ENCODE results near the gene TCHHL1.

The TCHHL1 gene

GRCh38 chr1:152089014-152089674 lies at the start of gene TCHHL1:
Gene TCHHL1 (minus strand): TSS chr1:152089064. CDS start chr1:152088143, 921 bp downstream.
- DNase-seq (ENCODE audit: low read depth), result no peak

- DNase-seq (ENCODE audit: low read depth), result no peak
Observed at GRCh38 chr1:152137215-152137614, 48.4 kb upstream of the TCHHL1 start.

- no peak for DNase-seq (ENCODE audit: low read depth)
Observed at GRCh38 chr1:152130186-152130585, 41.3 kb upstream of the TCHHL1 start.

GRCh38 chr1:152127673-152128072 lies 38.8 kb upstream of the TCHHL1 start:
- DNase-seq (ENCODE audit: low read depth), result no peak

- no peak for DNase-seq (ENCODE audit: low read depth)
Observed at GRCh38 chr1:152125834-152126443, 37.1 kb upstream of the TCHHL1 start.

- DNase-seq (ENCODE audit: low read depth), result no peak
Observed at GRCh38 chr1:152118915-152119314, 30.1 kb upstream of the TCHHL1 start.

- no peak for DNase-seq (ENCODE audit: low read depth)
Observed at GRCh38 chr1:152115344-152115743, 26.5 kb upstream of the TCHHL1 start, which contains the start of gene TCHH. Gene TCHH (minus strand): TSS chr1:152115444. CDS start chr1:152114080, 1,364 bp downstream.

- no peak for DNase-seq (ENCODE audit: low read depth)
Observed at GRCh38 chr1:152112885-152113432, 24.1 kb upstream of the TCHHL1 start.

- no peak for DNase-seq (ENCODE audit: low read depth)
Observed at GRCh38 chr1:152112101-152112884, 23.4 kb upstream of the TCHHL1 start.

- DNase-seq (ENCODE audit: low read depth), result no peak
Observed at GRCh38 chr1:152111515-152111968, 22.7 kb upstream of the TCHHL1 start.

- DNase-seq (ENCODE audit: low read depth), result no peak
Observed at GRCh38 chr1:152110860-152111514, 22.1 kb upstream of the TCHHL1 start.

- no peak for DNase-seq (ENCODE audit: low read depth)
Observed at GRCh38 chr1:152110365-152110859, 21.5 kb upstream of the TCHHL1 start.

GRCh38 chr1:152109998-152110294 lies 21.1 kb upstream of the TCHHL1 start:
- no peak for DNase-seq (ENCODE audit: low read depth)

- DNase-seq (ENCODE audit: low read depth), result no peak
Observed at GRCh38 chr1:152109231-152109997, 20.6 kb upstream of the TCHHL1 start.

- DNase-seq (ENCODE audit: low read depth), result no peak
Observed at GRCh38 chr1:152108882-152109222, 20.0 kb upstream of the TCHHL1 start.

- no peak for DNase-seq (ENCODE audit: low read depth)
Observed at GRCh38 chr1:152107984-152108881, 19.4 kb upstream of the TCHHL1 start.

- no peak for DNase-seq (ENCODE audit: low read depth)
Observed at GRCh38 chr1:152107031-152107983, 18.4 kb upstream of the TCHHL1 start.

- DNase-seq (ENCODE audit: low read depth), result no peak
Observed at GRCh38 chr1:152104854-152105253, 16.0 kb upstream of the TCHHL1 start.

- no peak for DNase-seq (ENCODE audit: low read depth)
Observed at GRCh38 chr1:152096931-152097330, 8.1 kb upstream of the TCHHL1 start.
